Stimulated activated CD4-positive, alpha-beta T cell treated with anti-CD3 and anti-CD28 coated beads, Interleukin-1b, Interleukin-23, amount 100 ng/mL, for 24 hours (primary cell): Measurements from ENCODE around the gene IKZF3.
"Not testable (repeated sequence)": the region's sequence is repeated elsewhere in the genome, so short reads cannot be mapped to it uniquely, and the experiment has no call there.

Source experiments
- DNase-seq, 4 experiments: peaks; one replicate each; pipeline ENCODE4 v3.0.0-alpha.2; 2020; ENCODE audit warnings: low read depth in 4 of 4, low spot score in 1 of 4

IKZF3 gene

DNA sequence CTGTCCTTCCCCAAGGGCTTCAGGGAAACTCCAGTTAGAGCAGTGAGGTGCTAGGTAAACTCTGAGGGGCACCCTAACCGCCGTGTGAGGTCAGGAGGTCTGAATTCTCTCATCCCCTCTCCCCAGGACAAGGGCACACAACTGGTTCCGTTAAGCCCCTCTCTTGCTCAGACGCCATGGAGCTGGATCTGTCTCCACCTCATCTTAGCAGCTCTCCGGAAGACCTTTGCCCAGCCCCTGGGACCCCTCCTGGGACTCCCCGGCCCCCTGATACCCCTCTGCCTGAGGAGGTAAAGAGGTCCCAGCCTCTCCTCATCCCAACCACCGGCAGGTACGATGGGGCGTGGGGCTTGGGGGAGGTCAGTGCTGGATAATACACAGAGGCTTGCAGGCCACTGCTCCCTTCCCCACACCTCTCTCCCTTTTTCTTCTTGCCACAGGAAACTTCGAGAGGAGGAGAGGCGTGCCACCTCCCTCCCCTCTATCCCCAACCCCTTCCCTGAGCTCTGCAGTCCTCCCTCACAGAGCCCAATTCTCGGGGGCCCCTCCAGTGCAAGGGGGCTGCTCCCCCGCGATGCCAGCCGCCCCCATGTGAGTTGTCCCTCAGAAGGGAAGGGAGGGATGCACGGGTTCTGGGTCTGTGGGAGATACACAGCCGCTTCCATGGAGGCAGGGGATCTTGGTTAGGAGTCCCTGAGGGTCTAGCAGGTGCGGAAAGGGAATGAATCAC is 121.8 kb downstream of the IKZF3 start:
- no peak for DNase-seq

DNA sequence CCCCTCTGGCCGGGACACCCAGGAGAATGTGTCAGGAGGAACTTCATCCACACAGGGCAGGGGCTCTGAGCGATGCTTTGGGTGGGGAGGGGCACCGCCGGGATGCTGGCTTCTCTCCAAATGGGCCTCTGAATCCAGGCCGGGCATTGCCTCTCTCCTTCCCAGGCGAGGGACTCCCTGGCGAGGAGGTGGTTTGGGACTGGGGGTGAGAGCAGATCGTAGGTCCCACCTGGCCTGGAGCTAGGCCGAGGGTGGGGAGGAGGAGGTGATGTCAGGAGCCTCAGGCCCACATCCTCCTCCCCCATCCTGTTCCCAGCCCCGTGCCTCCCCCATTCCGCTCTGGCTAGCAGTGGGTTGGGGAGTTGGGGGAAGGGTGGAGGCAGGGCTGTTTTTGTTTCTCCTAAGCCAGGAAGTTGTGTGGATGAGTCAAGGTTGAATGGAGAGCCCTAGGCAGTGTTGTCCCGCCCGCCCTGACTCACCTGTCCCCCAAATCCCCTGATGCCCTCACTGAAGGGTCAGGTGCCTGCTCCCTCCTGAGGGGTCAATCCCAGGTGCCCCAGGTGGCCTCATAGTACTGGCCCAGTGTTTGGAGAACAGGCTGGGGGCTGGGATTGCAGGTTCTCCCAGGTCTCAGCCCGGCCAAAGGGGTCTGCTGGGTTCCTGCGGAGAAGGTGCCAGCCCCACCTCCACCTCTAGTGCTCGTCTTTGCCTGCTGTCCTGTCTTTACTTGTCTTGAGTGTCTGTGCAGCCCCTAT is 123.6 kb downstream of the IKZF3 start:
- no peak for DNase-seq

DNA sequence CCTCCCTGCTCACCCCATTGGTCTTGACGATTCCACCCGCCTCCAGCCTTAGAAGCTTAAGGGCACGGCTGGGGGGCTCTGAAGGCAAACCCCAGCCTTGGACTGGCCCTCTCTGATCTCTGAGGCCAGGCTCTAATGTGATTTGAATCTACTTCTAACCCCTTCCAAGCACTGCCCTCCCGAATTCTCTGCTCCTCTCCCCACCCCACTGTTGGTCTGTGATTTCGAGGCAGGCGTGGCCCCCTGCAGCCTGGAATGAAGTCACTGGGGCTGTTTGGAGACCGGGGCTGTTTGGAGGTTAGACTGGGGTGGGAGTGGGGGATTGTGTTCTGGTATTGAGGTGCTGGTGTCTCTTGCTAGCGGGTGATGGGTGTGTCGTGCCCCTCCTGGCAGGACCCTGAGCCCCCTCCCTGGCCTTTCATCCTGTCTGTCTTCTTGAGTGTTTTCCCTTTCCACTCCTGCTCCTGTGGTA is 124.2 kb downstream of the IKZF3 start:
- no peak for DNase-seq

DNA sequence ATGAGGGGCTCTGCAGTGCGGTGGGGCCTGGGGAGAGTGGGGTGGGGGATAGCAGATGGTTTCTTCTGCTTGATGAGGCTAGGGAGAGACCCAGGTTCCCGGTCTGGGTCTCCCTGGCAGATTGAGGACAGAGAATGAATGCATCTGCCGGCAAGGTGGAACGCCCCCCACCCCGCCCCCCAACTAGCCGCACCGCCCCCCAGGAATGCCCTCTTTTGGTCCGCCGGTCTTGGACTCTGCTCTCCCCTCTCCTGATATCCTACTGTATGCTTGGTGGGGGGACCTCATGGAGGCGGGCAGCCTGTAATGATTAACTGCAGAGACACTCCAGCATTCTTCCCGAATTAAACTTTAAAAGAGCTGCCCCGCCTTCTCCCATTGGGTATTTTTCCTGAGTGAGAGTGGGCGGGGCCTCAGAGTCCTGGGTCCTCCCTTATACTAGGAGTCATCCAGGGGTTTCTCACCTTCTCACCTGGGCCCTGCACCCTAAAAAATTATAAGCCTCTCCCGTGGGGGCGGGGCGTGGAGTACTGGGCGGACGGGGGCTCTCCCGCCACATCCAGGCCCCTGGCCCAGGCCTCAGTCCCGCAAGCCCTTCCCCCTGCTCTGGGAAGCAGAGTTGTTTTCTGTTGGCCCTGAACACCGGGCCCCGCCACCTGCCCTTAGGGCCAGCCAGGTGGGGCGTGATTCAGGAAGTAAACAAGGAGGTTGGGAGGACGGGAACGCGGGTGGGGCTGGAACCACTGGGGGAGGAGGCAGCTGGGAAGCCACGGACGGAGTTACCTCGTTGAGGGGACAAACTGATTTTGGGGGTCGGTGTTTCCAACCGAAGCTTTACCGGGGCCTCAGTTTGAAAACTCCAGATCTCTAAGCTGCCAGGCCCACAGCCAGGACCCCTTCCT is 124.9 kb downstream of the IKZF3 start:
- no peak for DNase-seq

DNA sequence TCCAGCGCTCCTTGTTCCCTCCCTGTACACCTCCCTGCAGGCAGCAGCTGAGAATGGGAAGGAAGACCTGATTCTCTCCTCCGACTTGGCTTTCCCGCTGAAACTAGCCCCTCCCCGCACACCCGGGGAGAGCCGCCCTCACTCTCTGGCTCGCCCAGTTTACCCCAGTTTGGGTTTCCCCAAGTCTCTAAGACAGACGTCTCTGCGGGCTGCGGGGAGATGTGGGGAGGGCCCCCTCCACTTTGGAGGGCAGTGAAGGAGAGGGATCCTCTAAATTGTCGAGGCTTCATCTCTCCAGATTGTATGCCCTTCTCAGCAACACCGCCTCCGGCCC is 125.6 kb downstream of the IKZF3 start:
- peak in 1 of 4 experiments; percentile 50 for DNase-seq

DNA sequence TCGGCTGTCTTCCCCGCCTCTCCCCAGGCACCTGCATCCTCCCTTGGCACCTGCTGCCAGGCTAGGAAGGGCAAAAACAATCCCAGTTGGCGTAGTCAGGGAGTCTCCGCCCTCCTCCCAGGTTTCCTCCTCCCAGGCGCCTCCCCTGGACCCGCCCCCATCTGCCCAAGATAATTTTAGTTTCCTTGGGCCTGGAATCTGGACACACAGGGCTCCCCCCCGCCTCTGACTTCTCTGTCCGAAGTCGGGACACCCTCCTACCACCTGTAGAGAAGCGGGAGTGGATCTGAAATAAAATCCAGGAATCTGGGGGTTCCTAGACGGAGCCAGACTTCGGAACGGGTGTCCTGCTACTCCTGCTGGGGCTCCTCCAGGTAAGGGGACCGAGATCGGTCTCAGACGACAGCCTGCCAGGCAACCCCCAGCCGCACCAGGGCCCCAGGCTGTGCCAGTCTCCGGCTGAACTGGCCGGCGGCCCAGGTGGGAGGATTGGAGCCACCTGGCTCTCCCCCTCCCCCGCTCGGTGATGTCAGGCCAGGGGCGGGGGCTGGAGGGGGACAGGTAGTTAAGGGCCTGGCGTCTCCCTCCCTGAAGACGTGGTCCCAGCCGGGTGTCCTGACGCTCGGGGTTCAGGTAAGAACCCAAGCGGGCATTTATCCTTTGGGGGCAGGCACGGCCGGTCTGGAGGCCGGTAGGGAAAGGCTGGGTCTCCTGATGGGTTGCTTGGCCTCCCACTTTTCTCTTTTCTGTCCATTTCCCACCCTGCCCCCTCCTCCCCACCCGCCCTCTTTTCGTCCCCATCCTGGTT is 126.1 kb downstream of the IKZF3 start, which contains the start of gene GRB7:
Gene GRB7, plus strand, starts transcription at position 179 of the 808 bp plus-strand sequence. CDS start 4,364 bp downstream, outside the sequence.
- DNase-seq = no peak

DNA sequence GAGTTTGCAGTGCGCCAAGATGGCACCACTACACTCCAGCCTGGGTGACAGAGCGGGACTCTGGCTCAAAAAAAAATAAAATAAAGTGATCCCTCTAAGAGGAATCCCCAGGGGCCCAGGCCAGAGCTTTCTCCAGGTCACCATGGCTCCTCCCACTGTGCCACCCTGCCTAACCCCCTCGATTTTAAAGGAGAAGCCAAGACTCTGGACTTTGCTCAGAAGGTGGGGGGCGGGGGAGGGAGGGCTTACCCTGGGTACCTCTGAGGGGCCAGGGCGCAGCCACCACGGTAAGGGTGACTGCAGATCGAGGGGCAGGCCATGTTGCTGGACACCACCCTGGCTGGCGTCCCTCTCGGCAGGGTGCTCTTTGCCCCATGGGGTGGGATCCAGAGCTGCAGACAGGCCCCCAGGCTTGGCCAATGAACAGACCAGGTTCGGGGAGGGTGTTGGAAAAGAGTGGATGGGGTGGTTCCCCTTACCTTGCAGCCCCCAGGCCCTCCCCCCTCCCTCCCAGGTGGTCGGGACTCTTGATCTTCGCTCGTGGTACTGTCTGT is 126.8 kb downstream of the IKZF3 start:
- no peak for DNase-seq

DNA sequence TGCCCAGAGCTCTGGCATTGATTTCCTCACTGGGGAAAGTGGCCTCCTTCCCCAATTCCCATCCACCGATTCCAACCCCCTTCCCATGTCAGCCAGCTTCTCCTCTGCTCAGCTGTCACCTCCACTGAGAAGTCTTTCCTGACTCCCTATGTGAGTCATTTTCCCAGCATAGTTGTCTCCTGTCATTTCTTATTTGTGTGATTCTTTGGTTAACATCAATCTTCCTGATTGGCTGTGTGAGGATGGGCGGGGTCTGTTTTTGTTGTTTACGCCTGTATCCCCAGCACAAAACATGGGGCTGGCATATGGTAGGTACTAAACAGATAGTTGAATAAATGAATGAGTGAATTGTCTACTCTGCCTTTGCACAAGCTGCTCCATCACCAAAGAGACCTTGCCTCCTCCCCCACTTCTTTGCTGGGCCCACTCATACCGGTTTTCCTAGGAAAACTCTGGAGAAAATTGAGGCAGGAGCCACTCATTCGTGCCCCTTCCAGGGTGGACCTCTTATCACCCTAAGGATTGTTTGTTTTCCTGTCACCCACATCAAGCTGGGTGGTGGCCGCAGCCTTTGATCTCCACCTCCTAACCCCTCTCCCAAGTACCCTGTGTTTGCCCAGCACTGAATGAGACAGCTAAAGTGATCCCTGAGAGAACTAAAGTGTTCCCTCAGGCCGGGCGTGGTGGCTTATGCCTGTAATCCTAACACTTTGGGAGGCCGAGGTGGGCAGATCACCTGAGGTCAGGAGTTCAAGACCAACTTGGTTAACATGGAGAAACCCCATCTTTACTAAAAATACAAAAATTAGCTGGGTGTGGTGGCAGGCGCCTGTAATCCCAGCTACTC is 127.6 kb downstream of the IKZF3 start:
- DNase-seq = no peak

DNA sequence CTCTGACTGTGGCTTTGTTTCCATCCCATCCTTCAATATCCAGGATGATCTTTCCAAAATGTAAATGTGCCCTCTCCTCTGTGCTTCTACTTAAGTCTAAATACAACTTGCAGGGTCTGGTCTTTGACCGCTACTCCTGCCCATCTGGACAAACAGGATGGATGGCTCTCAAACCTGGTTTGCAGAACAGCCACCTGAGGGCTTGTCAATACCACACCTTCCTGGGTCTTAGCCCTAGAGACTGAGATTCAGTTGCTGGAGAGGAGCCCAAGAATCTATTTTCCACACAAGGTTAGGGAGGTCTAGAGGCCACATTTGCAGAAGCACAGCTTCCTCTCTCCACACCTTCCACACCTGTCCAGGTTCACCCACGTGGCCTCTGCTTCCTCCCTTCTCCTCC is 128.2 kb downstream of the IKZF3 start:
- no peak for DNase-seq

DNA sequence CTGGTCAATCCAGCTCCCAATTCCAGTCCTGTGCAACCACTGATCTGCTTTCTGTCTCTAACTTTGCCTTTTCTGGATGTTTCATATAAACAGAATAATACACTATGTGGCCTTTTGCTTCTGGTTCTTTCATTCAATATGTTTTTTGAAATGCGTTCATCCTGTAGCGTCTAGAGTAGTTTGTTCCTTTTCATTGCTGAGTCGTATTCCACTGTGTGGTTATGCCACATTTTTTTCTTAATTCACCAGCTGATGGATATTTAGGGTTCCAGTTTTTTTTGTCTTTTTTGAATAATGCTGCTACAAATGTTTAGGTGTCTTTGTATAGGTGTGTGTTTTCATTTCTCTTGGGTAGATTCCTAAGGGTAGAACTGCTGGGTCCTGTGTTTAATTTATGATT is 131.5 kb downstream of the IKZF3 start:
- no peak for DNase-seq

DNA sequence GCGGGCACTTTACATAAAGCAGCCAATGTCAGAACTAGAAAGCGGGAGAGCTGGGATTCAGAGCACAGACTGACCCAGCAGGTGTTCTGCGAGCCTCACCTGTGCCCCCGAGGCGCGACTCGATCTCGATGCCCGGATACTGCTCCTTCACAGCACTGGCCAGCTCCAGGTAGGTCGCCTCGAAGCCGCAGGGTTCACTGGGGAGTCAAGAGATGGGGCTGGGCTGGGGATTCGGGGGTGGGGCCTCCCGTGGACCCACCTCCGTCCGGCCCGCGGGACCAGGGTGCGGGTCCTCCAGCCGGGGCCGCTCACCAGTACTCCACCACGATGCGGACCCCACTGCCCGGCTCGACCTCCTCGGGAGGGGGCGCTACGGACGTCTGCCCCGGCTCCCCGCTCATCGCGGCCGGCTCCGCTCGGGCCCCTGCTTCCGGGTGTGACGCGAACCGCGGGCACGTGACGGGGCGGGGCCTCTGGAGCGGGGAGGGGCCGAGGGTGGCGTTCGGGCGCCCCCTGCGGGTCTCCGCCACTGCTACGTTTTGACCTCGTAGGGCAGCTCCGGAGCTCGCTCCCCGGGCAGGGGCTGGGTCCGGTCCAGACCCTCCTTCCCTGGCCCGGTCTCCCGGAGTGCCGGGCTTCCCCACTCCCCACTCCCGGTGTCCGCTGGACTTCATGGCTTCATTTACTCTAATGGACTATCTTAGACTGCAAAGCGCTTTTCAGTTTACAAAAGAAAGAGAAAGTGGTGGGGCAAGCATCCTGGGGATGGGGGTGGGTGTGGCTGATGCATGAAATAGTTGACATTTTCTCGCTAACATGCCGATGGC is 133.8 kb downstream of the IKZF3 start, which contains the start of gene MIEN1:
Gene MIEN1, minus strand, starts transcription at position 438 of the 827 bp plus-strand sequence. Its CDS starts 37 bp downstream, at position 401.
- peak; percentile 89 to 93 (median 92) for DNase-seq

DNA sequence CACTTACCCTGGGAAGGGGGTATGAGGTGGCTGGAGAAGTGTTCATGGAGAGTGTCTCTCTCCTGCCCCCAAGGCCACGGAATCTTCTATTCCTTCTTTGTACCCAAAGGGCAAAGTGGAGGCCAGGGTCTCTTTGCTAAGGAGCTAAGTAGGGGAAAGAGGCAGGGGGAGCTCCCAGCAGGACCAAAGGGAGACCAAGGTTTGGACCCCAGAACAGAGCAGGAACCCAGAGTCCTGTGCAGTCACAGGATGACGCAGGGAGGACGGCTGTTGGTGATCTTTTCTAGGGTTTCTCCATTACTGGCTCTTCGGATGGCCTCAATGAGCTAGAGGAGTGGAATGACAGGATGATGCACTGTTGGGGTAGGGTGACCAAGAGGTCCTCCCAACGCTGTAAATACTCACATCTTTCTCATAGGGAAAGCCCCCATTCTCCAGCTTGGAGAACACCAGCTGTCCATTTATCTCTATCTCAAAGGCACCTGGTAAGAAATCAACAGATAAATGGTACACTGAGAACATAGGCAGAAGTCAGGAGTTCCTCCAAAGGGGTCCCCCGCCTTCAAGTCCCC is 134.7 kb downstream of the IKZF3 start:
- no peak for DNase-seq

DNA sequence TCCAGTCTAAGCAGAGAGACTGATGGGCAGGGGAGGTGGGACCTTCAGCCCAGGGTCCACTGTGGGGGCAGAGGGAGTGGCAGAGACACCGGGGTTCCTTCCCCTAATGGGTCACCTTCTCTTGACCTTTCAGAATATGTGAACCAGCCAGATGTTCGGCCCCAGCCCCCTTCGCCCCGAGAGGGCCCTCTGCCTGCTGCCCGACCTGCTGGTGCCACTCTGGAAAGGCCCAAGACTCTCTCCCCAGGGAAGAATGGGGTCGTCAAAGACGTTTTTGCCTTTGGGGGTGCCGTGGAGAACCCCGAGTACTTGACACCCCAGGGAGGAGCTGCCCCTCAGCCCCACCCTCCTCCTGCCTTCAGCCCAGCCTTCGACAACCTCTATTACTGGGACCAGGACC is 136.6 kb downstream of the IKZF3 start:
- no peak for DNase-seq

DNA sequence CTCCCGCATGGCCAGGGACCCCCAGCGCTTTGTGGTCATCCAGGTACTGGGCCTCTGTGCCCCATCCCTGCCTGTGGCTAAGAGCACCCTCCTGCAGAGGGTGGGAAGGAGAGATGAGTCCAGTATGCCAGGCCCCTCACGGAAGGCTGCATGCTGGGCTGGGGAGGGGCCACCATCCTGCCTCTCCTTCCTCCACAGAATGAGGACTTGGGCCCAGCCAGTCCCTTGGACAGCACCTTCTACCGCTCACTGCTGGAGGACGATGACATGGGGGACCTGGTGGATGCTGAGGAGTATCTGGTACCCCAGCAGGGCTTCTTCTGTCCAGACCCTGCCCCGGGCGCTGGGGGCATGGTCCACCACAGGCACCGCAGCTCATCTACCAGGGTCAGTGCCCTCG is 137.5 kb downstream of the IKZF3 start:
- DNase-seq = no peak

DNA sequence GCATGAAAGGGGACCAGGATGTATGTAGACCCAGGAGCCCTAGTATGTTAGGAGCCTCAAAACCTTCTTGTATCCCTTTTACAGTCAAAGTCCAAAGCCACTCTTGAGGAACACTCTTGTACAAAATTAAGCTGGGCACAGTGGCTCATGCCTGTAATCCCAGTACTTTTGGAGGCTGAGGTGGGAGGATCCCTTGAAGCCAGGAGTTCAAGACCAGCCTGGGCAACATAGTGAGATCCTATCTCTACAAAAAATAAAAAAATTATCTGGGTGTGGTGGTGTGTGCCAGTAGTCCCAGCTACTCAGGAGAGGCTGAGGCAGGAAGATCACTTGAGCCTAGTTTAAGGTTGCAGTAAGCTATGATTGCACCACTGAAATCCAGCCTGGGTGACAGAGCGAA is 138.2 kb downstream of the IKZF3 start:
- not testable (repeated sequence) for DNase-seq

DNA sequence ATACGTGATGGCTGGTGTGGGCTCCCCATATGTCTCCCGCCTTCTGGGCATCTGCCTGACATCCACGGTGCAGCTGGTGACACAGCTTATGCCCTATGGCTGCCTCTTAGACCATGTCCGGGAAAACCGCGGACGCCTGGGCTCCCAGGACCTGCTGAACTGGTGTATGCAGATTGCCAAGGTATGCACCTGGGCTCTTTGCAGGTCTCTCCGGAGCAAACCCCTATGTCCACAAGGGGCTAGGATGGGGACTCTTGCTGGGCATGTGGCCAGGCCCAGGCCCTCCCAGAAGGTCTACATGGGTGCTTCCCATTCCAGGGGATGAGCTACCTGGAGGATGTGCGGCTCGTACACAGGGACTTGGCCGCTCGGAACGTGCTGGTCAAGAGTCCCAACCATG is 139.4 kb downstream of the IKZF3 start:
- DNase-seq = no peak

DNA sequence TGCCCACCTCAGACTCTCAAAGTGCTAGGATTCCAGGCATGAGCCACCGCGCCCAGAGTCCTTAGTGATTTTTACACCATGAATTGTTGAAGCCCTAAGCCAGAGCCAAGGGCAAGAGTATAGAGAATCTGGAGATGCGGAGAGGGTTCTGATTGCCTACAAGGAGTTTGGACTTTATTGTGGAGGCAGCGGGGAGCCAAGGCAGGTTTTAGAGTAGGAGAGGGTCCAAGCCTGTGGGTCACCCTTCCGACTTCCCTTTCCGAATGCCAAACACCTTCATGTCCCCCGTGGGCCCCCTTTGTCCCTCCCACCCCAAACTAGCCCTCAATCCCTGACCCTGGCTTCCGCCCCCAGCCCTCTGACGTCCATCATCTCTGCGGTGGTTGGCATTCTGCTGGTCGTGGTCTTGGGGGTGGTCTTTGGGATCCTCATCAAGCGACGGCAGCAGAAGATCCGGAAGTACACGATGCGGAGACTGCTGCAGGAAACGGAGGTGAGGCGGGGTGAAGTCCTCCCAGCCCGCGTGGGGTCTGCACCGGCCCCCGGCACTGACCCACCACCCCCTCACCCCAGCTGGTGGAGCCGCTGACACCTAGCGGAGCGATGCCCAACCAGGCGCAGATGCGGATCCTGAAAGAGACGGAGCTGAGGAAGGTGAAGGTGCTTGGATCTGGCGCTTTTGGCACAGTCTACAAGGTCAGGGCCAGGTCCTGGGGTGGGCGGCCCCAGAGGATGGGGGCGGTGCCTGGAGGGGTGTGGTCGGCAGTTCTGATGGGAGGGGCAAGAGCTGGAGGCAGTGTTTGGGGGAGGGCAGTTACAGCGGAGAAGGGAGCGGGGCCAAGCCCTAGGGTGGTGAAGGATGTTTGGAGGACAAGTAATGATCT is 140.9 kb downstream of the IKZF3 start:
- DNase-seq = no peak
